Left cardiac atrium (tissue), 4 donors: ENCODE results near the gene OGFRL1. TPM values are rescaled to one million over a fixed set of nuclear protein-coding genes. Genes with fewer than 3 reads are reported as not detected.
A peak's percentile ranks its signal among the peaks of the same experiment; 100 is the strongest.

Experiments
- ATAC-seq, 2 donors: fragments of 200-7000 bp; cut with Tn5 transposase; one replicate each; pipeline ENCODE4 v1.9.1; 2020; ENCODE audit warnings: mild to moderate bottlenecking in 2 of 2, moderate library complexity in 2 of 2
- DNase-seq: peaks from one replicate; pipeline ENCODE4 v3.0.0-alpha.2; 2020
- intact Hi-C, 2 donors: fragments of 100-400 bp; cut with DNase I; formaldehyde crosslinking; loops; one replicate each; pipeline versions ENCODE4 v1.14.1 to v1.15.1; 2022 to 2023
- total RNA-seq, 2 donors: library from RNA; stranded (reverse); fragmentation: NEBNext Ultra II Directional; extraction: Animal tissue kit (Norgen Biotek cat#: 25700); gene quantifications; one replicate each; pipeline ENCODE4 v1.2.1, GENCODE V29; 2021
- donor health status: DM: no; HTN: yes; CAD: no.
- donor health status: DM: no; HTN: yes; CAD: no; lungs with severe emphysema.
- donor health status: DM: yes; HTN: yes; CAD: no.
- donor health status: Dilated cardiomyopathy.

Gene OGFRL1
- total RNA-seq, 2 donors from 2014 or later, result 13.1 to 14.7 TPM

DNA sequence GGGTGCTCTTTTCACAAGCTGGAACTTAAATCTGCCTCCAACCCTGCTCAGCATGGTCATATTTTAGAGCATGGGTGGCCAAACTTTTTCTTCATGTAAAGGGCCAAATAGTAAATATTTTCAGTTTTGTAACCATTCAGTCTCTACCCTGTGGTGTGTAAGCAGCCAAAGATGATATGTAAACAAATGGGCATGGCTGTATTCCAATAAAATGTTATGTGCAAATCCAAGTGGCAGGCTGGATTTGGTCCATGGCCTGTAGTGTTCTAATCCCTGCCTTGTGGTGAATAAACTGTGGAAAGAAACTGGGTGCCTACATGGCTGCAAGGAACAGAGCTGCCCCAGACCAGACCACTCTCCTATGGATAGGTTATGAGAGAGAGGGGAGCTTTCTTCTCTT is 32.7 kb downstream of the OGFRL1 start:
- intact Hi-C loops, result no loop called here
- ATAC-seq (no peak), DNase-seq (no peak)

DNA sequence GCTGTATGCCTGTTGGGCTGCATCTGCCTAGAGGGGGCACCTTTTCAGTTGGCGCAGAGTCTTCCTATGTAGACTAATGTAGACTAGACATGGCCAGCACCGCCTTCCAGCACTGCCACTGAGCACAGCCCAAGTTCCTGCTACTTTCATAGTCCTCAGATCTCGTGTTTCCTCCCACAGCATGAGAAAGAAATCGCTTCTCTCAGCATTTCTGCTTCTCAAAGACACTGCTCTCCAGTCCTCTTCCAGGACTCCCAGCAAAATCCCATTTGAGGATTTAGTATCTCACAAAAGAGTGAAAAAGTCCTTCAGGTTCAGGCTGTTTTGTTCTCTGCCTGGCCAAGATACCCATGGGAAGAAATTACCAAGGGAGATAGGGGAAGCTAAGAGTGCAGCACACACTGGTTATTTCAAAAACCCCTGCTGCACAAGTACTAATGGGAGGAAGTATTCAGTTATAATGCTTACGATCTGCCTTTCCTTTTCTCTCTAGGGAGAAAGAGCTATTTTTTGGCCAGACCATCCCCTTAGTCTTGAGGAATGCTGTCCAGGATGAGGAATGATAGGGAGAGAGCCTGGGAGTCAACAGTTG is 35.7 kb downstream of the OGFRL1 start:
- intact Hi-C loops, result no loop called here
- DNase-seq, result no peak
- ATAC-seq, result peak in 1 of 2 donors; percentile 43

DNA sequence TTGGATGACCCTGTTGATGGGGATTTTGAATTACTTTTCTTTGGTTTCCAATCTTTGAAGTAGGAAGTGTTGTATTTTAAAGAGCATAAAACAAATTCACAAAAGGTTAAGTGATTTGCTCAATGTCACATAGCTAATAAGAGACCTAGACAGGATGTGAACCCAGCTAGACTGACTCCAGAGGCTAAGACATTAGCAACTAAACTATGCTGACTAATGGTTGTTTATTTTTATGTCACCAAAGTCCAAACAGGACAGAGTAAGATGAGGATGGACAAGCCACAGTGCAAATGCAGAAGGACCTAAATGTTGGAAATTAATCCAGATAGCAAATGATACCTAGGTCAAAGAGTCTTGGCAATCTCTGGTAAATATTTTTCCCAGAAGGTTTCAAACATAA is 38.0 kb downstream of the OGFRL1 start:
- DNase-seq (no peak), ATAC-seq (no peak)
- intact Hi-C loops, result no loop called here

DNA sequence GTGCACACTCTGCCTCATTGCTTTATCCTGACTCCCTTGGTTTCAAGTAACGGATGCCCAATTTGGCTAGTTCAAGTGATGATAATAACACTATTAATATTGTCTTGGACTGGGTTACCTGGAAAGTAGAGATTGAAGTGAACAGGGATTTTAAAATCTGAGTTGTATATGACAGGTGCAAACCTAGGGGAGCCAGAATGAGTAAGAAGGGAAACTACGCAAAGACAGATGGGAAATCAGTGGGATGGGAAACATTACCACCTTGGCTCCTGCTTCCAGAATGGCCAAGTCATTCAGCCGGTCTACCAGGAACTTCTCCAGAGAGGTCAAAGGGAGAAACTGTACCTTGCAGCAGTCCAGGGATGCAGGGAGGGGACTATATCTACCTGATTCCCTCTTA is 41.9 kb downstream of the OGFRL1 start:
- DNase-seq, result no peak
- intact Hi-C loops, result no loop called here
- ATAC-seq, result no peak

DNA sequence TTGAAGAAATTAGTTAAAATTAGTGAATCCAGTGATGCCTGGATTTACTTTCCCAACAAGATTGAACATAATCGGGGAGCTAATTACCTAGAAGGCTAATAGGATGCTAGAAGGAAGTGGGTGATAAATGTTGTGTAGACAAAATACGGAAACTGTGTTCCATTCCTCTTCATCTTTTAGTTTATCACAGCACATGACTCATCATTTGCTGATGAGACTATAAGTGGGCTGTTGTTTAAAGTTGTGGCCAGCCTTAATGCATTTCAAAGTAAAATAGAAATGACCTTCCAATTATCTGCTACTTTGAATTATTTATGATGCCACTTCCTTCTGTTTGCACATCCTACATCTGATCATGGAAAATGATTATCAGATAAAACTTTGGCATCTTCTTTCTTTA is 43.4 kb downstream of the OGFRL1 start:
- intact Hi-C loops, result no loop called here
- no peak for DNase-seq
- ATAC-seq, result no peak

DNA sequence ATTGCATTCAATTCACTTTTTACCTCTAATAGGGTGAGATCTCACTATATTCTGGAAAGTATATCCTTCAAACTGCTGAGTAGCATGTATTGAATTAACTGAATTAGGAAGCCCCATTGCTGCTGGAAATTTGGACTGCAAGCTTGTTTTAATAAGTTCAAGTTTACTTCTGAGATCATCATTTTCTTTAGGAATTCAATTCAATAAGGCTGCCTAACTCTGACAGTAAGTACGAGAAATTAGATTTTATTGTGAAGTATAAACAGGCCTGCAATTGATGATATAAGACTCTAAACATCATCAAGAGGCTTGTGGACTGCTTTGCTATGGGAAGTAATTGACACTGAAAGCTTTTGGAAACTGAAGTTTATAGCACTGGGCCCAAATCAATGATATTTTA is 44.4 kb downstream of the OGFRL1 start:
- ATAC-seq (no peak), DNase-seq (no peak)
- intact Hi-C loops, result no loop called here

DNA sequence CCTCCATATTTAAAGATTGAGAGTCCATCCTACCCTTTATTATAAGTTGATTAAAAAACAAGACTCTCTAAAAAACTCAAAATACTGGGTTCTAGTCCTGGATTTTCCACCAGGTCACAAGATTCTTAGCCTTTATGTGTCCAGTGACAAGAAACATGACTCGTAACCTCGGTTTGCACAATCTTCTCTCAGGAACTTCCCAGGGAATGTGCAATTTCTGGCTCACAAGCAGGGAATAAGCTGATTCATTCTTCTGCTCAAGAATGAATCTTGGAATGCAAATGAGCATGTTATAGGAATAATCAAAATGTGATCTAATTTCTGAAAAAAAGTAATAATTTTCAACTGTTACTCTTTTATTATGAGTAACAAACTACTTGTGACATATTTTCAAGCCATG is 45.1 kb downstream of the OGFRL1 start:
- ATAC-seq (peak; percentile 41 to 53), DNase-seq (no peak)
- intact Hi-C loops, result no loop called here

DNA sequence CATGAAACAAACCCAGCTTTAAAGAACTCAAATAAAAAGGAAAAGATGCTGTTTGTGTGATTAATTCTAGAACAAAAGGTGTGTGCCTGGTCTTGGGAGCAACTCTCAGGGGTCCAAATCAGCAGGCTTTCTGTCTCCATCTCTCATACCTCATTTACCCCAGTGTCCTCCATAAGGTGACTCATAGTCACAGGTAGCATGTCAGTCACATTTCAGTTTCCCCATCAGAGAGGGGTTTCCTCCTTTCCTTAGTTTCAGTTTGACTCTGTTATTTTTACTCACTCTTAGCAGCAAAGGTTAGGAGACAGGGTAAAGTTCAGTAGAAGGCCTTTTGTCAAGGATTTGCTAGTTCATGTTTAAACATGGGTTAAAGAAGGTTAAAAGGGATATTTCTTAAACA is 46.2 kb downstream of the OGFRL1 start:
- ATAC-seq (no peak), DNase-seq (no peak)
- intact Hi-C loops, result no loop called here

DNA sequence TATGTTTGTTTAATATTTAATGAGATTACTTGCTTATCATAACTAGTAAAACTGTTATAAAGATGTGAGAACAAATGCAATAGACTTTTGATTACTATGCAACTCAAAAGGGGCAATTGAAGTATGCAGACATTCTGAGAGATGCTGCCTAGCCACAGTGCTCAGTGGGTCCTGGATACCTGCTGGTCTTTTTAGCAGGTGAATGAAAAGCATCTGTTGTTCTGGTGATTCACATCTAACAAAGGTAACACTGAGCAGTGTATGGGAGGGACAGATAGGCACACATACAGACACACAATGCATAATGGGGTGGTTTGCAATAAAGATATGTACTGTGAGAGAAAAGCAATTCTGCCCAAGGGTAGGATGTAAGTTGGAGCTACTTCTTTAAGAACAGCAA is 46.9 kb downstream of the OGFRL1 start:
- ATAC-seq, result no peak
- no peak for DNase-seq
- intact Hi-C loops, result no loop called here

DNA sequence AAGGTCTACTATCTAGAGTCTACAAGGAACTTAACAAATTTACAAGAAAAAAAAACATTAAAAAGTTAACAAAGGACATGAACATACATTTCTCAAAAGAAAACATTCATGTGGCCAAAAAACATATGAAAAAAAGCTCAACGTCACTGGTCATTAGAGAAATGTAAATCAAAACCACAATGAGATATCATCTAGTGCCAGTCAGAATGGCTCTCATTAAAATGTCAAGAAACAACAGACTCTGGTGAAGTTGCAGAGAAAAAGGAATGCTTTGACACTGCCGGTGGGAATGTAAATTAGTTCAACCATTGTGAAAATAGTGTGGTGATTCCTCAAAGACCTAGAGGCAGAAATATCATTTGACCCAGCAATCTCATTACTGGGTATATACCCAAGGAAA is 48.3 kb downstream of the OGFRL1 start:
- no peak for ATAC-seq
- intact Hi-C loops, result no loop called here
- no peak for DNase-seq

DNA sequence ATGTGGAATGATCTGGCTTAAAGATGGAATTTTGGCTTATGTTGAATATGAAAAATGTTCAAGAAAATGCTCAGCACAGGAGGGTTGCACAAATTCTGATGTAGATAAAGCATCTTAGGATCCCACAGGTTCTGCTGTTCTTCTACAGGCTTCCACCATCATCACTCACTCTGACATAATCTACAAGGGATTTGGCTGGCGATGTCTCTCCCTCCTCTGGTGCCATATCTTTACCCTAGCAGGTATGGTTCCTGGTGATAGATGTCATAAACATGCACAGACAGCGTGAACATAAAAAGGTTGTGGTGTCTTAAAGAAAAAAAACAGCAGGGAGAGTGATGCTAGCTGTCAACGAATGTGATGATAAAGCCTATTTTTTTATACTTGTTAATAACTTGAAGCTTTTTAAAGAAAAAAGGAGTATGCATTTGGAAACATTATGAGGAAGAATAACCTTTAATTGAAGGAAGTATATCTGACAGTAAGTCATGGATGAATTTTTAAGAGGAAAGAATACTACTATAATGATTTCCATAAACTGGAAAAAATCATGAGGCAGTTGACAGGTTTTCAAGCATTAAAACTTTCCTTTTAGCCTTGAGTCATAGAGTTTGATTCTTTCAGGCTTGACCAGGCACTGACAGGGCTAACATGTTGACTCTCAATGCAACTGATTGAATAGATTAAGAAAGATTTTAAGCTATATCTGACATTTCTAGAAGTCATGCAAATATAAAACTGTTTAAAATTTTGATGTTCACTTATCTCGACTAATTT is 50.1 kb downstream of the OGFRL1 start:
- DNase-seq (no peak), ATAC-seq (peak in 1 of 2 donors; percentile 86)
- intact Hi-C loops, result no loop called here

DNA sequence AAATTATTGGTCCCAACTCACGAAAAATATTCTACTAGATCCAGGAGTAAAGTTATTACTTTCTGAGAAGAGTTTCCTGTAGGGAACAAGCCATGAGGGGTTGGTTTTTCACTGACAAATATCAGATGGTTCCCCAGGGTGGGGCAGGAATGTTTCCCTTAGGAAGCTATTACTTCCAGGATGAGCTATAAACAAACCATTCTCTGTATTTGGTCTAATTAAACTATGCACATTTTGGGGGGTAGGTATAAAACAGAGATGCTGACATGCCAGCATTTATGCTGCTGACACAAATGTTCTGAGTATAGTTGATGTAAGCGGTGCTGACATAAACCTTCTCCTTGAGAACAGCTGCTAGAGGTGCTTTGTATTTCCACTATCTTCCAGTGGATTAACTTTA is 54.2 kb downstream of the OGFRL1 start:
- intact Hi-C loops, result loop anchor here (10.0 kb wide), 1 partner anchor 148 kb away; no protein-coding TSS in a partner anchor
- ATAC-seq (no peak), DNase-seq (no peak)

DNA sequence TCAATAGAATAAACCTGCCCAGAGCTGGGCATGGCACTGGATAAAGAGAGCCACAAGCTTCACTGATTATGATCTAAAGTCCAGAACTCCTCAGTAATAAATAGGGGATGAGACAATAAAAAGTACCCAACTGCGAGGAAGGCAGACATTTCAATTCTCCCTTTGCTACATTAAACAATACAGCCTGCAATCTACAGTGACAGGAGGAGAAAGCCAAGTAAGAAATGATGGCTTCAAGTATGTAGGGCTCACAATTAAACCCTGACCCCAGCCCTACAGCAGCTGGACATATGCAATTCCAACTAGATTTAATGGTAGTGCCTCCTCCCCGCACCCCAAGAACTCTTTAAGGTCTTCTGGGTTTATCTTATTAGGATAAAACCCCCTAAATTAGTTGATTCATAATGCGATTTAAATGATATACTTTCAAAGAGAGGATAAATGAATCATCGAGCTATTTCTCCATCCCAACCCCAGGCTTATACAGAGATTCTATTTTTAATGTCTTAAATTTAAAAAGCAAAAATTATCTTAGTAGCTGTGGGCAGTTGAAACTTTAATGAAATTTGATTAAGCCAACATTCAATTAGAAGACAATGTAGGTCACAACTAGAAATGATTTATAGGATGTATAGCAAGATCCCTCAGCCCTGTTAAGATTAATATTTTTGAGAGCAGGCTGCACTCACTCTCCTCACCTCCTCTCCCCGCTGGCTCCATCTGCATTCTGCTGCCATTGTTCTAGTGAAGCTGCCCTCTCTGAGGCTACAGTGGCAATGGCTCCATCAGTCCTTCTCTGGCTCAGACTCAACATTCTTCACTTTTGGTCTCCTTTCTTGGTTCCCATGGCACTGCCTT is 57.1 kb downstream of the OGFRL1 start:
- intact Hi-C loops, result loop anchor here (5.0 to 10.0 kb wide), 2 partner anchors 53 to 151 kb away; no protein-coding TSS in a partner anchor
- DNase-seq, result no peak
- ATAC-seq, result no peak

DNA sequence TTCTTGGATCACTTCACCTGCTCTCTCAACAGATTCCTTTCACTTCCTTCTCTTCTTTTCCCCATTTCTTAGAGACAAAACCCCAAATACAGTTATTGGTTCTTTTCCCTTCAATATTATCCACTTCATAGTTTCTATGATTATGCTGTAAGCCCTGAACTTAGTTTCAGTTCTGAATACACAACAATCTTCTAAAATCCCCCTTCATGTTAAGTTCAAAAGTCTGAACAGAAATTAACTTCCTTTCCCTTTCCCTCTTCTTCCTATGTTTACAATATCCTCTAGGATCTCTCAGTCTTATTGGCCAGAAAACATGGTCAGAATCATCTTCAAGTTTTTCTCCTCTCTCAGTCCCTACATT is 57.7 kb downstream of the OGFRL1 start:
- DNase-seq (no peak), ATAC-seq (no peak)
- intact Hi-C loops, result loop anchor here (5.0 to 10.0 kb wide), 2 partner anchors 54 to 152 kb away; no protein-coding TSS in a partner anchor

DNA sequence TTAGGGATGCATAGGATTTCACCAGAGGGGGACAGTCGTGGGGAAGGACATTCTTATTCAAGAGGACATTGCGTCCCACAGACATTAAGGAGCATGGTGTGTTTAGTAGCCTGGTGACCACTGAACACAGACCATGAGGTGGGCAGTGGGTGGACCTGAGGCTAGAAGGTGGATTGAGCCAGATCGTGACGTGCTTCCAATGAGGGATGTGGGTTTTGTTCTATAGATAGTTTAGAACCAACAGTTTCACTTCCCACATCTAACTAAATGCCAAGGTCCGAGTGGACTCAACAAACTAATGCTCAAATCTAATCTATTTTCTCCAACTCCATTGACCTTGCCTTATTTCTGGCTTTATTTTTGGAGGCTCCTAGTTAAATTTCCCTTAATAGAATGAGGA is 58.5 kb downstream of the OGFRL1 start:
- no peak for DNase-seq
- intact Hi-C loops, result loop anchor here (5.0 to 10.0 kb wide), 2 partner anchors 55 to 152 kb away; no protein-coding TSS in a partner anchor
- ATAC-seq, result no peak

DNA sequence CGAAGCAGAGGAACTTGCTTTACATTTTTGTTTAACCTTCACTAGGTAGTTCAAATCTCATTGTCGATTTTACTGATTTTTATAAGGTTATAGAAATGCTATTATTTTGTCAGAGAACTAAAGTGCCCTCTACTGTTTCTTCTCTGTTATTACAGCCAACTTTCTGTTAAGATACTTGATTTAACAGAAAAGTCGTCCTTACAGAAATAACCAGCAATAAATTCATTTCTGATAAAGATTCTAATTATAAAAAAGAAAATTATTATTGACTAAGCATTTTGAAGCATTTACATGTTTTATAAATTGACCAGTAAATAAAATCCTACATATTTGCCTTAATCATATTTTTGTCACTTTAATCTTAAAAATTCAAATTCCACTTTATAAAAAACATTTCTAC is 60.8 kb downstream of the OGFRL1 start:
- intact Hi-C loops, result loop anchor here (5.0 to 10.0 kb wide), 2 partner anchors 57 to 155 kb away; no protein-coding TSS in a partner anchor
- ATAC-seq (no peak), DNase-seq (no peak)

DNA sequence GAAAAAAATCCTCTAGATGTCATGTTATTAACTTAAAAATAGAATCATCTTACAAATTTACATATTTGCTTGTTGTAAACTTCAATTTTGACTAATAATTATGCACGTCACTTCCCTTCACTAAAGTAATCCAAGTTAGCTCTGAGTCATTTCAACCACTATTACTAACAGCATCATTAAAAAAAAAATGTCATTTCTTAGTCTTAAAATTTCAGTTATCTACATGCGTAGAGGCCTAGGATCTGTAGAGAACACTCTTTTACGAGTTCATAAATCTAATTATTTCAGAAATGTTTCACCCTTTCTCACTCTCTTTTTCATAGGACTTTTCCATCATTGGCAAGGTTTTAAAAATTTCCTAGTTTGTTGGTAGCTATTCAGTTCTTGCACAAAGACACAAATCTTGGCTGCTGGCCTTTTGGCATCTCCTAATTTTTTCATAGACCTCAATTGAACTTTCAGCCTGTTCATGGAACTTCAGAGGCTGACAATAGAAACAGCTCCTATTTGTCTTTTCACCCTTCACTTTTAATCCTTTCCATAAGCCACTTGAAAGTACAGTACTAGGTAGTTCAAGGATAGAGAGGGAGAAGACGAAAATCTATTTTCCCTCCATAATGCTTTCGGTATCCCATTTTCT is 61.5 kb downstream of the OGFRL1 start:
- intact Hi-C loops, result loop anchor here (5.0 to 10.0 kb wide), 2 partner anchors 58 to 155 kb away; no protein-coding TSS in a partner anchor
- DNase-seq, result peak; percentile 40
- ATAC-seq, result peak; percentile 80 to 81

DNA sequence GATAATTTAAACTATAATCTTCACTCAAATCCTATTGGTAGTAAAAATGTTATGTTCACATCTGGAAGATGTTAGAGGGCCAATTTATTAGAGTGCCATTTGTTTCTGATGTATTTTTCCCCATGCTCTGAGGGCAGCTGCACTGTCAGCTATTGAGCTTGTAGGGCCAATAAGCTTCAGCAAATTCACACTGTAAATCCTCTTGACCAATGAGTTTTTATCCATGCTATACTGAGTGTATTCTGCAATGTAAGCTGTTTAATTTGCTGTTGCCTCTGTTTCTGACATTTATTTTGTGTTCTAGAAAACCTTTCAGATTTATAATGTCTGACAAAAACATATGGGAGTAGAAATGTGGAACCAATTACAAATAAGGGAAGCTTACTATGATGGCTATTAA is 62.6 kb downstream of the OGFRL1 start:
- intact Hi-C loops, result no loop called here
- ATAC-seq (no peak), DNase-seq (no peak)
